ENCODE measurements around the gene RALGDS.

- TF ChIP-seq, protein P1, sequence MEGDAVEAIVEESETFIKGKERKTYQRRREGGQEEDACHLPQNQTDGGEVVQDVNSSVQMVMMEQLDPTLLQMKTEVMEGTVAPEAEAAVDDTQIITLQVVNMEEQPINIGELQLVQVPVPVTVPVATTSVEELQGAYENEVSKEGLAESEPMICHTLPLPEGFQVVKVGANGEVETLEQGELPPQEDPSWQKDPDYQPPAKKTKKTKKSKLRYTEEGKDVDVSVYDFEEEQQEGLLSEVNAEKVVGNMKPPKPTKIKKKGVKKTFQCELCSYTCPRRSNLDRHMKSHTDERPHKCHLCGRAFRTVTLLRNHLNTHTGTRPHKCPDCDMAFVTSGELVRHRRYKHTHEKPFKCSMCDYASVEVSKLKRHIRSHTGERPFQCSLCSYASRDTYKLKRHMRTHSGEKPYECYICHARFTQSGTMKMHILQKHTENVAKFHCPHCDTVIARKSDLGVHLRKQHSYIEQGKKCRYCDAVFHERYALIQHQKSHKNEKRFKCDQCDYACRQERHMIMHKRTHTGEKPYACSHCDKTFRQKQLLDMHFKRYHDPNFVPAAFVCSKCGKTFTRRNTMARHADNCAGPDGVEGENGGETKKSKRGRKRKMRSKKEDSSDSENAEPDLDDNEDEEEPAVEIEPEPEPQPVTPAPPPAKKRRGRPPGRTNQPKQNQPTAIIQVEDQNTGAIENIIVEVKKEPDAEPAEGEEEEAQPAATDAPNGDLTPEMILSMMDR (IDR thresholded peaks at IDR 0.05): no peak
- no peak for TF ChIP-seq POLR2A (IDR thresholded peaks at IDR 0.05)
Measured at GRCh38 chr9:133066181-133066983, 54.7 kb downstream of the RALGDS start.
